ENCODE measurements around the gene OR56A3.
"Not testable (repeated sequence)": the region's sequence is repeated elsewhere in the genome, so short reads cannot be mapped to it uniquely, and the experiment has no call there.

Gene OR56A3, protein sequence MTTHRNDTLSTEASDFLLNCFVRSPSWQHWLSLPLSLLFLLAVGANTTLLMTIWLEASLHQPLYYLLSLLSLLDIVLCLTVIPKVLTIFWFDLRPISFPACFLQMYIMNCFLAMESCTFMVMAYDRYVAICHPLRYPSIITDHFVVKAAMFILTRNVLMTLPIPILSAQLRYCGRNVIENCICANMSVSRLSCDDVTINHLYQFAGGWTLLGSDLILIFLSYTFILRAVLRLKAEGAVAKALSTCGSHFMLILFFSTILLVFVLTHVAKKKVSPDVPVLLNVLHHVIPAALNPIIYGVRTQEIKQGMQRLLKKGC

DNA sequence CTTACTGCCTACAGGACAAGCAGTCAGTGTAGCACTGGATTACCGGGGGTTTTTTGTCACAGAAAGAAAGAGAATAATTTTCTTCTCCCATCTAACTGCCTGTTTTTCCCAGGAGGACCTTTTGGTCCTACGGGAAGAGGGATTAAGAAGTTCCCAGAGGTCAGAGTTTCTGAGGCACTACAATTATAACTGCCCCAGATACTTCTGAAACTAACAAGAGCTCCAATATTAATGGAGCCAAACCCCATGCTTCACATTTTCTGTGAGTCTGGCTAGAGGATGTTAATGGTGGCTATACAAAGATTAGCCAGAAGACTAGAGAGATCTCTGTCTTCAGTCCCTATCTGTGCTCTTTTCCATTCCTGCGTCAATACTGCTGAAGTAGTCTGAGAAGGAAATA, at the start of gene OR56A3:
Gene OR56A3 (plus strand): TSS at position 301 of the 400 bp plus-strand sequence. CDS start 5,096 bp downstream, outside the sequence.
- FAIRE-seq: no peak
- DNase-seq (ENCODE audit: insufficient read length, low spot score): no peak

DNA sequence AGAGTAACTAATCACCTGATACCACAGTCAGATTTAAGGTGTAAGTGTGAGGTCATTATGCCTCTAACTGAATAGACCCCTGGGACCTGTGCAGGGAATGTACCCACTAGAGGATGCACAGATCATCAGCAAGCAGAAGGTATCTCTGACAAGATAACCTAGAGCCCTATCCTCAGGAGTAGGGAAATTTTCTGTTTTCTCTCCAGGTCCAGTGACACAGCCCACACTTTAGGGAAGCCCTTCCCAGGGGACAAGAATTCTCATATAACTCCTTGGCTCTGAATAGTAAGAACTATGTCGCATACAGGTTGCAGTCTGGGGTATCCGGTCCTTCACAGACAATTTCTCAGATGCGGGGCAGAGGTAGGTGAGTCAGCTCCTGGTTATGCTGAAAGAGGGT, 49.1 kb upstream of the OR56A3 start, which contains the start of gene OR52E5:
Gene OR52E5 (plus strand): TSS at position 301 of the 400 bp plus-strand sequence. CDS start 7,569 bp downstream, outside the sequence.
- FAIRE-seq (no peak), DNase-seq (ENCODE audit: insufficient read length, low spot score) (no peak)

DNA sequence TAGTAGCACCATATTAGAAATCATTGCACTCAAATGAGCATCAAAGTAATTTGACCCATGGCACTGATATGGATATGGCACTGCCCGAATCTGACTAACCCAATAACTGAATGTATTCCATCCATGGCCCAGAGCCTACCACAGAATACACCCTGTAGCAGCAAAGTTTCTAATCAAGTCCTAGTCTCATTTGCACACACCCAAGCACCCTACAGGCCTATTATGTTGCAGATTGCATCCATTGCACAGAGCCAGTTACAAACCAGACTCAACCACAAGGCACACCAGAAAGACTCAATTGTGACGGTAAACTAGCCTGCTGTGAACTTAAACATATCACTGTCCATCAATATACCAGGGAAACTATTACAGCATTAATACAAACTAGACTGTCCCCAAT, 42.5 kb upstream of the OR56A3 start:
- DNase-seq (ENCODE audit: insufficient read length, low spot score): no peak
- no peak for FAIRE-seq

DNA sequence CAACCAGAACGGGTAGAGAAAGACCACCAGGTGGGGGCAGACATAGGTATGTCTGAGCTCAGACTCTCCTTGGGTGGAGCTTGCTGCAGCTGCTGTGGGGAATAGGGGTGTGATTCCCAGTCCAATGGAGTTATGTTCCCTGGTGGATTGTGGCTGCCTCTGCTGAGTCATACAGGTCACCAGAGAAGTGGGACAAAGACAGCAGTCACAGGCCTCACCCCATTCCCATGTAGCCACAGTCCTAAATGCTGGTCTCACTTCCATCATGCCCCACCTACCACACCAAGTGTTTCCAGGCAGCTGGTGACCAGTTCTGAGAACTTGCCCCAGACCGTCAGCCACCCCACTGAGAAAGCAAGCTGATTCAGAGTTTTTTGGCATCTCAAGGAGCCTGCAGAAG, 31.5 kb upstream of the OR56A3 start:
- FAIRE-seq: no peak
- DNase-seq (ENCODE audit: insufficient read length, low spot score): no peak

DNA sequence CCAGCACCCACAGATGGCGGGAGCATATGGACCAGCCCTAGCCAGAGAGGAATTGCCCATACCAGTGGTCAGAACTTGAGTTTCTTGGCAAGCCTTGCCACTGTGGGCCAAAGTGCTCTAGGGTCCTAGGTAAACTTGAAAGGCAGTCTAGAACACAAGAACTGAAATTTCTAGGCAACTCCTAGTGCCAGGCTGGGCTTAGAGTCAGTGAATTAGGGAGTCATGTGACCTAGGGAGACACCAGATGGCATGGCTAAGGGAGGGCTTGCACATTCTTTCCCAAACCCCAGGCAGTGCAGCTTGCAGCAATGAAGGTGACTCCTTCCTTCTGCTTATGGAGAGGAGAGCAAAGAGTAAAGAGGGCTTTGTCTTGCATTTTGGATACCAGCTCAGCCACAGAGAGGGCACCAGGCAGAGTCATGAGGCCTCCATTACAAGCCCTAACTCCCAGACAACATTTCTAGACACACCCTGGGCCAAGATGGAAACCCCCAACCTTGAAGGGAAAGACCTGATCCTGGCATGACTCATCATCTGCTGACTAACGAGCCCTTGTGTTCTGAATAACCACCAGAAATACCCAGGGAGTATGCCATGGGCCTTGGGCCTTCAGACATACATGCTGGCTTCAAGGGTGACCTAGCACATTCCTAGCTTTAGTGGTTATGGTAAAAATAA, 19.2 kb upstream of the OR56A3 start:
- FAIRE-seq: no peak

DNA sequence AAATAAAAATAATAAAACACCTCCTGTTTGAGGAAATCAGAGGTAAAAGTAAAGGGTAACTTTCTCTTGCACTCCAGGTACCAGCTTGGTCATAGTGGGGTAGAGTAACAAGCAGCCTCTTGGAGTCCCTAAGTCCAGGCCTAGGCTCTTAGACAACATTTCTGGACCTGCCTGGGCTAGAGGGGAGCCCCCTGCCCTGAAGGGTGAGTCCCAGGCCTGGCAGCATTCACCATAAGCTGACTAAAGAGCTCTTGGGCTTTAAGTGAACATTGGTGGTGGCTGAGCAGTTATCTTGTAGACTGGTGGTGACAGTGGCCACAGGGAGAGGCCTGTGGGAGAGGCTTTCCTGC, 18.6 kb upstream of the OR56A3 start:
- FAIRE-seq (no peak), DNase-seq (ENCODE audit: insufficient read length, low spot score) (no peak)

More for the DNA sequence above, 19.2 kb upstream of the OR56A3 start:
- no peak for DNase-seq (ENCODE audit: insufficient read length, low spot score)

DNA sequence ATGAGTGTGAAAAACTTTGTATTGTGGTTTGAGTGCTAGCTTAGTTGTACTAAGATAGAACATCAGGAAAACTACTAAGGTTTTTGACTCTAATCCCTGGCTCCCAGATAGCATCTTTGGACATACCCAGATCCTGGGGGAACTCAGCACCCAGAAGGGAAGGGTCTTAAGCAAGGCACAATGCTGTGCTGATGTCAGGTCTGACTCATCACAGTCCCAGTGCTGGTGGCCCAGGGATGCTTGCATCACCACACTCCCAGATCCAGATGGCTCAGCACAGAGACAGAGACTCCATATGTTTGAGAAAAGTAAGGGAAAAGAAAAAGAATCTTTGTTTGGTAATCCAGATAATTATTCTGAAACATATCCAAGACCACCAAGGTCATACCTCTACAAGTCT, 18.3 kb upstream of the OR56A3 start:
- FAIRE-seq (no peak), DNase-seq (ENCODE audit: insufficient read length, low spot score) (no peak)

DNA sequence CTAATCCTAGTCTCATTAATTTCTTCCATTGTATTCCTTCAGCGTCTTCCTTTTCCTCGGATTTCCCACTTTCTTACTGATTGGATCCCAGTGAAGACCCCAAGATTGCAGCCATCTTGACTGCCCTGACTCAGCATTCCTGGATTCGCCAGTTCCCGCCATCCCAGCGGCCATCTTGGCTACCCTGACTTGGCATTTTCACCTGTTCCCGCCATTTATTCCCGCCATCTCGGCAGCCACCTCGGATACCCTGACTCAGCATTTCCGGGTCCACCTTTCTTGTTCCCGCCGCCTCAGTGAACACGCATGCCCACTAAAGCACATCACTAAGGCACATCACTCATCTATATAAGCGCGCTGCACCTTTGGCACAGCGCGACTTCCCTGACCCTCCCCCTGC, 13.8 kb upstream of the OR56A3 start:
- FAIRE-seq (no peak), DNase-seq (ENCODE audit: insufficient read length, low spot score) (no peak)

DNA sequence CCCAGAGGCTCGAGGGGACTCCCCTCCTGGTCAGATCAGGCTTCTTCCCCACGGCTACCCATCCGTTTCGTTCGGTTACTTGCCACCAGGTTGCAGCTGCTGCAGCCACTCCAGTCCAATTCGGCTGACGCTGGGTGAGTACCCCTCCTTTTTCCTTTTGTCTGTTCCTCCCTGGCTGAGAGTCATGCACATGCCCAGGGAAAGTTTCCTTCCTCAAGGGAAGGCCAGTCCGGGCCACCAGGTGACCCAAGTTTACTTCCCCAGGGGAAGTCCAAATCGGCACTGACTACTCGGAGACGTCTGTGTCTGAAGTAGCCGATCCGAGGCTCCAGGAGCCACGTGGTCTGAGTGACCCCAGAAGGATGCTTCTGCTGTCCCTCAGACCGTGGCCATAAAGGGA, 13.2 kb upstream of the OR56A3 start:
- DNase-seq (ENCODE audit: insufficient read length, low spot score): no peak
- no peak for FAIRE-seq

DNA sequence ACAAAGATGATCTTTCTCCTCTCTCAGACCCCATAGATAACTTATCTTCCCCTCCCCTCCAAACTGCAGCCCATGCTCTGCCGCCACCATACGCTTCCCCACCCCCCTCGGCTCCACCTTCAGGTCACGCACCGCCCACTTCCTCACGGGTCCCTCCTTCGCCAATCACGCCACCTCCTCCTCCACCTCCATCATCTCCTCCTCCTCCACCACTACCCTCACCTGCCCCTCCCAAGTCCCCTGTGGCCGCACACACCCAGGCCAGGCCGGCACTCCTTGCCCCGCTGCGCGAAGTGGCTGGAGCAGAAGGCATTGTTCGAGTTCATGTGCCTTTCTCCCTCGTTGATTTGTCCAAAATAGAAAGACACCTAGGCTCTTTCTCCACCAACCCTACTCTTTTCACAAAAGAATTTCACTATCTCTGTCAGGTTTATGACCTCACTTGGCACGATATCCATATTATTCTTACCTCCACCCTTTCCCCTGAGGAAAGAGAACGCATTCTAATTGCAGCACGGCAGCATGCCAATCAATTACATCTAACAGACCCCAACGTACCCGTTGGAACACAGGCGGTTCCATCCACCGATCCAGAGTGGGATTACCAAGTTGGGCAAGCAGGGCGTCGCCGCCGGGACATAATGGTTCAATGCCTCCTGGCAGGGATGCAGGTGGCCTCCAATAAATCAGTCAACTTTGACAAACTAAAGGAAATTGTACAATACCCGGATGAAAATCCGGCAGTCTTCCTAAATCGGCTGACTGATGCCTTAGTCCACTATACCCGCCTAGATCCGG, 12.3 kb upstream of the OR56A3 start:
- FAIRE-seq (no peak), DNase-seq (ENCODE audit: insufficient read length, low spot score) (no peak)

DNA sequence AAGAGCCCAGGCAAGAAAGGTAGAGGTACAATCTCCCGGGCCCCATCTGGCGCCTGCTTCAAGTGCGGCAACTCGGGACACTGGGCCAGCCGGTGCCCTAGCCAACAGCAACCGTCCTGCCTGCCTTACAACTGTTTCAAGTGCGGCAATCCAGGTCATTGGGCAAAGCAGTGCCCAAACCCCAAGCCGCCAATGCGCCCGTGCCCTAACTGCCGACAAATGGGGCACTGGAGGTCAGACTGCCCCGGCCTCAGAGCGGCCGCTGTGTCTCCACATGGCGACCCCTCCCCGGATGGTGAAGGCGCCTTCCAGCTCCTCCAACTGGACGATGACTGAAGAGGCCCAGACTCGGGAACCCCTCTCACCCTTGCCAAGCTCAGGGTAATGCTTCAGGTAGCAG, 11.4 kb upstream of the OR56A3 start:
- DNase-seq (ENCODE audit: insufficient read length, low spot score): no peak
- no peak for FAIRE-seq

DNA sequence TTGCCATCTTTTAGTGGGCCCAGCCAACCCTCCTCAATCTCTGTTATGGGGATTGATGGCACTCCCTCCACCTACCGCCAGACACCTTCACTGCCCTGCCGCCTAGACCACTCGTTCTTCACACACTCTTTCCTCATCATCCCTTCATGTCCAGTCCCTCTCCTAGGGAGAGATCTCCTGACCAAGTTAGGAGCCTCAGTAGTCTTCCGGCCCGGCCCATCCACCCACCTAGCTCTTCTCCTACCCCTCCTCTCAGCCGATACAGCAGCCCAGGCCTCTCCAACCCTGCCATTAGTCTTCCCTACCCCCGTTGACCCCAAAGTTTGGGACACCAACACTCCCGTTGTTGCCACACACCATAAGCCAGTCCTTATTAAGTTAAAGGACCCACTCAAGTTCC, 11.0 kb upstream of the OR56A3 start:
- DNase-seq (ENCODE audit: insufficient read length, low spot score) (no peak), FAIRE-seq (no peak)

DNA sequence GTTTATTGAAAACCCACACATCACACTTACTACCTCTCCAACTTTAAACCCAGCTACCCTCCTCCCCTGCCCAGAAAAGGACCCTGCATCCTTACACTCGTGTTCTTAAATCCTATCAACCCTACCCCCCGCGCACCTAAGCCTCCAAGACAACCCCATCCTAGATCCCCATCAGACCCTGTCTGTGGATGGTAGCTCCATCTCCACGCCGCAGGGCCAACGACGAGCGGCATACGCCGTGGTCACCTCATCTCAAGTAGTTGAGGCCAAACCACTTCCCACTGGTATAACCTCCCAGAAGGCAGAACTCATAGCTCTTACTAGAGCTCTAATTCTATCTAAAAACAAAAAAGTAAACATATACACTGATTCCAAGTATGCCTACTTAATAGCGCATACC, 9.4 kb upstream of the OR56A3 start:
- no peak for DNase-seq (ENCODE audit: insufficient read length, low spot score)
- FAIRE-seq: no peak

DNA sequence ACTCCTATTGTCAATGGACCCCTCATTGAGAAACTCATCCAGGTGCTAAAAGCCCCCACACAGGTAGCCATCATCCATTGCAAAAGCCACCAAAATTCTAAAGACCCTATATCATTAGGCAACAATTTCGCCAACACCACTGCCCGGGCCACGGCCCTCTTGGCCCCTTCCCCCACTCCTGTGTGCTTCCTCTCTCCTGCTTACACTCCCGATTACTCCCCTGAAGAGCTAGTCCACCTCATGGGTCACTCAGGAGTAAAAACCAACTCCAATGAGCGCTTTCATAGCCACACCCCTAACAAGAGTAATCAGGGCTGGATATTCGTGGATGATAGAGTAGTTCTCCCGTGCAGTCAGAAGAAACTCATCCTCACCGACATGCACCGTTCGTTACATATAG, 8.9 kb upstream of the OR56A3 start:
- no peak for FAIRE-seq
- DNase-seq (ENCODE audit: insufficient read length, low spot score): no peak

DNA sequence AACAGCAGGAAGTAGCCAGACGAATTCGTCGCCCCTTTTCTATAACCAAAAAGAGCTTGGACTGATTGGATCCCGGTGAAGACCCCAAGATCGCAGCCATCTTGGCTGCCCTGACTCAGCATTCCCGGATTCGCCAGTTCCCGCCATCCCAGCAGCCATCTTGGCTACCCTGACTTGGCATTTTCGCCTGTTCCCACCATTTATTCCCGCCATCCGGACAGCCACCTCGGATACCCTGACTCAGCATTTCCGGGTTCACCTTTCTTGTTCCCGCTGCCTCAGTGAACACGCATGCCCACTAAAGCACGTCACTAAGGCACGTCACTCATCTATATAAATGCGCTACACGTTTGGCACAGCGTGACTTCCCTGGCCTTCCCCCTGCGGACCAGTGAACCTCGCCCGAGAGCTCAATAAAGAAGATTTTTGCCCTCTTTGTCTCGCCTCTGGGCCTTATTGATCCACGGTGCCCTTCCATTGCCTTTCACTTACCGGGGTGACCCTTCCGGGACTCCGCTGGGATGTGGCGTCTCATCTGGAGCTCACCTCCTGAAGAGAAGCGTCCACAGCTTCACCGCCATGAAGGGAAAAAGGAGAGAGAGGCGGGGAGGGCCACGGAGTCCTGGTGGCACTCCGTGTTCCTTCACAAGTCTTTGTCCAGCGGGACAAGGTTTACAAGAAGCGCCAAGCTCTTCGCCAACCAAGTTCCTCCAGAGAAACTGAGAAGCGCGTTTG, 4.0 kb upstream of the OR56A3 start:
- DNase-seq (ENCODE audit: insufficient read length, low spot score): no peak

DNA sequence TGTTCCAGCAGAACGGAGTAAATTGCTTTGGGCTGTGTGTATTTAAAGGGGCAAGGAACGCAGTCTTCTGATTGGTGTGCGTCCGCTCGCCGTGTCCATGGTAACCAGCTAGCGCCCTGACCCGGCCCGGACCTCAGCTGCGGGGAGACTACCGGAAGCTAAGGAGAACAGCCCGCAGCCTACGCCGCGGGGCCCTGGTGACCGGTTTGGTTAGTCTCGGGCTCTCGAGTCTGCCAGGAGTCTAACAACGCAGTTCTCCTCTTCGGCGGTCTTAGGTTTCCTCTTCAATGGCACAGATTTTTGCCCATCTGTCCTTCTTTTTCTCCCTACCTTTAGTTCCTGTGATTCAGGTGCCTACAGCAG, 3.5 kb upstream of the OR56A3 start:
- DNase-seq (ENCODE audit: insufficient read length, low spot score) (no peak), FAIRE-seq (no peak)

More for the DNA sequence above, 4.0 kb upstream of the OR56A3 start:
- FAIRE-seq: no peak

DNA sequence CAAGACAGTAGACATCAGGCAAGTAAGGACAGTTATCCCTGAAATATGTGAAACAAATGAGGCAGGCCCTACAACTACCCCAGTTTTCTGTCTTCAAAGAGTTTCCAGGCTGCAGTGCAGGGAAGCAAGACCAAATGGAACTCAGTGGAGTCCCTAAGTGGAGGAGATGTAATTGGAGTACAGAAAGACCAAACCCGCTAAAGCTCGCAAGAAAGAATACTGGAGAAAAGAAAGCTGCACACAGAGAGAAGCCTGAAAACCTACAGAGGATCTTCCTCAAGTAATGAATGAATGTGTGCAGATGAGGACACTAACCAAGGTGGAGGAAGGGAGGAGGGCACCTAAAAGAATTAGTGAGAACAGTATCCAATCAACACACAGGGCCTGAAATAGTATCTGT, 1.3 kb upstream of the OR56A3 start:
- FAIRE-seq: no peak
- no peak for DNase-seq (ENCODE audit: insufficient read length, low spot score)

DNA sequence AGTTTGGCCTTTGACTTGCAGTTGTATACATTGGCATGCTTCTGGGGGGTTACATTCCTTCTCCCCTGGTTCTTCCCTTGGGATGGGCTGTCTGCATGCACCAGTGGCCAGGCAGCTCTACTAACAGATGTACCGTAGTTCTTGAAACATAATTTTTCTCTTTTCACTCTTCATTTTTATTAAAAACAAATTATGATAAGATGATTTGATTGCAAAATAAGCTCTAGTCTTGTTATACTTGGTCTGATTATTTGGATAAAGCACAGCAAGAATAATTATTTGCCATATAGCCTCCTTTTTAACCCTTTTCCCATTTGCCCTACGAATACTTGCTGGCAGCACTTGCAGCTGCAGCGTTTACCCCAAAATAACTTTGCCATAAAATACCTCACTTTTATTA, 13.5 kb downstream of the OR56A3 start:
- FAIRE-seq (no peak), DNase-seq (ENCODE audit: insufficient read length, low spot score) (no peak)

DNA sequence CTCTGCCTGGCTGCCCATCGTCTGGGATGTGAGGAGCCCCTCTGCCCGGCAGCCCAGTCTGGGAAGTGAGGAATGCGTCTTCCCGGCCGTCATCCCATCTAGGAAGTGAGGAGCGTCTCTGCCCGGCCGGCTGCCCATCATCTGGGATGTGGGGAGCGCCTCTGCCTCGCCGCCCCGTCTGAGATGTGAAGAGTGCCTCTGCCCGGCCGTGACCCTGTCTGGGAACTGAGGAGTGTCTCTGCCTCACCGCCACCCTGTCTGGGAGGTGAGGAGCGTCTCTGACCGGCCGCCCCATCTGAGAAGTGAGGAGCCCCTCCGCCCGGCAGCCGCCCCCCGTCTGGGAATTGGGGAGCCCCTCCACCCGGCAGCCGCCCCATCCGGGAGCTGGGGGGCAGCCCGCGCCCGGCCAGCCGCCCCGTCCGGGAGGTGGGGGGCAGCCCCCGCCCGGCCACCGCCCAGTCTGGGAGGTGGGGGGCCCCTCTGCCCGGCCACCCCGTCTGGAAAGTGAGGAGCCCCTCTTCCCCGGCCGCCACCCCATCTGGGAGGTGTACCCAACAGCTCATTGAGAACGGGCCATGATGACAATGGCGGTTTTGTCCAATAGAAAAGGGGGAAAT, 18.8 kb downstream of the OR56A3 start:
- not testable (repeated sequence) for FAIRE-seq; DNase-seq (ENCODE audit: insufficient read length, low spot score)

DNA sequence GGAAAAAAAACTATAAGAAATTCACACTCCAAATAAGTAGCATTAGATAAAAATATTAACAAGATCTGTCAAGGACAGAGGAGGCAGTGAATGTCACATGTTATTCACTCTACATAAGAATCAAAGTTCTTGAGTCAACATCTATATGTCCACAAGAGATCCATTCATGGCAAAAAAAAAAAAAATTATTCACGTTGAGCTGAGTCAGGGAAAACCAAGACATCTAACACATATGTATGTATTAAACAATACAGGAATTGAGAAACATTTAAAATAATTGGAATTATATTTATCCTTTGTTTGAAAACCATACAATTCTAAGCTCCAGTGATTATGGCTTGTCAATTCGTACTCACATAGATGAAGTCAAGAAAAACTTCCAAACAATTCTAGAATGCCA, 24.9 kb downstream of the OR56A3 start:
- no peak for DNase-seq (ENCODE audit: insufficient read length, low spot score)
- no peak for FAIRE-seq

DNA sequence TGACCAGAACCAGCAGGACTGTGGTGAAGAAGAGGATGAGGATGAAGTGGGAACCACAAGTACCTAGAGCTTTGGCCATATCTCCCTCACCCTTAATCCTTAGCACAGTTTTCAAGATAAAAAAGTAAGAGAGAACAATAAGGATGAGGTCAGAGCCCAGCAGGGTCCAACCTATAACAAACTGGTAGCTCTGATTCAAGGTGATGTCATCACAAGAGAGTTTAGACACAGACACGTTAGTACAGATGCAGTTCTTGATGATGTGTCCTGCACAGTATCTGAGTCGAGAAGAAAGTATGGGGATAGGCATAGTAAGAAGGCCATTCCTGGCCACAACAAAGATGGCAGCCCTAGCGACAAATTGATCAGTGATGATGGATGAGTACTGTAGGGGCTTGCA, 25.7 kb downstream of the OR56A3 start:
- FAIRE-seq (no peak), DNase-seq (ENCODE audit: insufficient read length, low spot score) (no peak)
